ENCODE data around the gene TCF19.

DNA sequence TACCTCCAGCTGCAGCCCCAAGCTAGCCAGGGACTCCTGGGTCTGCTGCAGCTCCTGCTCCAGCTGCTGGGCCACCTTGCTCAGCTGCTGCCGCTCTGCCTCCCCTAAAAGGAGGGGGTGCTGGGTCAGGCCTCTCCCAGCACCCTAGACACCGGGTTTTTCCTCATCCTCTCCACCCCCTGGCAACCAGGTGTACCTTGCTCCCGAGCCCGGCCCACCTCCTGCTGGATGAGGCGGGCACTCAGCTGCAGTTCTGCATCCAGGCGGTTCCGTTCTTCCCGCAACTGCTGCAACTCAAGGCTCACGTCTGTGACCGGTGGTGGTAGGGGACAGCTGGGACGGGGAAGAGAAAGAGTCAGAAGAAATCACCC lies 13.4 kb upstream of the TCF19 start:
- TF ChIP-seq CTCF (IDR thresholded peaks at IDR 0.05) (no peak), POLR2A (IDR thresholded peaks at IDR 0.05) (no peak), POLR2AphosphoS5 (IDR thresholded peaks at IDR 0.05; ENCODE audit: insufficient read depth in 1 of 2, low read depth in 1 of 2) (no peak)

Measured in vagina (tissue), 2 donors.